Stimulated activated CD4-positive, alpha-beta T cell treated with anti-CD3 and anti-CD28 coated beads, Interleukin-1b, Interleukin-23, amount 100 ng/mL, for 24 hours (primary cell): Measurements from ENCODE around the gene SLC7A5.
"Not testable (repeated sequence)": the region's sequence is repeated elsewhere in the genome, so short reads cannot be mapped to it uniquely, and the experiment has no call there.

Source experiments
- DNase-seq, 4 experiments: peaks; one replicate each; pipeline ENCODE4 v3.0.0-alpha.2; 2020; ENCODE audit warnings: low read depth in 4 of 4, low spot score in 1 of 4

The SLC7A5 gene

DNA sequence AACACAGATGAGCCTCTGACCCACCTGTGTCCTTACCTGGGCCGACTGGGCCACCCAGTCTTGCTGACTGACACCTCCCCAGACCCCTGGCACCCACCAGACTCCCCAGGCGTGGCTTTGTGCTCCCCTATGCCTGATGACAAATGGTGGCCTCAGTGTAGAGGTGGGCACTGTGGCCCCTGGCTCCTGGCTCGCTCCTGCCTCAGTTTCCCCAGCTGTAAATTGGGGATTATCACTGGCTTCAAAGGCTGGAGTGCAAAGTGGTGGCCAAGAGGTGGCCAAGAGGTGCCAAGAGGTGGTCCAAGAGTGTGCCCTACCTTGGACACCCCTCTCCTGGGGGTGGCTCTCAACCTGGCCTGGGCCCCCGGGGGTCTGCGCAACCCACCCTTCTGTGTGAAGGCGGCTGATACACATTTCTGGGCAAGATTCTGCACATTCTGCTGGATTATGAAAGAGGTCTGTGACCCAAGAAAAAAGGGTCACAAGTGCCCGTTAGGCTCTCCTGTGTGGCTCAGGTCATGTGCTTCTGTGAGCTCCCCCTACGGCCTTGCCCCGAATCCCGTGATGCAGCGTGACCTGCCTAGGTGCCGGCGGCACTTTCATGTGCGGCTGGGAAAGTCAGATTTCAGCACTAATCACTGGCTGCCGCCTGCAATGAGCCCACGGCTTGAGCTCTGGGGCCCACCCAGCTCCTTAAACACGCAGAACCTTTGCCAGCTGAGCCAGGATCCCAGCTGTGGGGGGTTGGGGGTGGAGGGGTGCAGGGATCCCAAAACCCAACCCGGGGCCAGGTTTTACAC is 7.8 kb downstream of the SLC7A5 start:
- not testable (repeated sequence) for DNase-seq

DNA sequence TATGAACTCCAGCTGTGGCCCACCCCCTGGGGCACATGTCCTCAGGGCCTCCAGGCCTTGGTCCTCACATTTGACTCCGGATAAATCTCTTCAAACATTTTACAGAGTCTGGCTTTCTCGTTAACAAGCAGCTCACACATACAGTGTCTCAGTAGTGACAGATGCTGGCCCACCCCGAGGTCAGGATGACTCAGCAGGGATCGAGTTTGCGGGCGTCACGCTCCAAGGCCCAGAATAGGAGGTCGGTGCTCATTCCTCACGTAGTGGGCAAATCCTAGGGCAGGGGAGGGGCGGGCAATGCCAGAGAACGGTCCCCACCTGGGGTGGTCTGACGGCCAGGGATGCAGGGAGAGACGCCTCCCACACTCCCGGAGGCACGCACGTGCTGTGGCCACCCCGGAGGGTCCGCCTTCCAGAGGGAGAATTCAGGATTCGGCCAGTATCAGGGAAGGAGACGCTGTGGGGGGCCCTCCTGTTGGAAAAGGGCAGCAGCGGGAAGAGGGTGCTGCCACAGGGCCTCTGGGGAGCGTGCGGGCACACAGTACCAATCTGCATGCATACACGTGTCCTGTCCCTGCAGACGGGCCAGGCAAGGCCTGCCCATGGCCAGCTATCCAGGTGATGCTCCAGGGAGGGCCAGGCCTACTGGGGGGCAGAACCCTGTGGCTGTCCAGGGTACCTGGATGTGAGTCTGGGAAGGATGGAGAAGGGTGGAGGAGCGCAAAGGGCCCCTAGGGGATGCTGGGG is 8.6 kb downstream of the SLC7A5 start:
- no peak for DNase-seq

GRCh38 chr16:87858151-87858993 is 10.9 kb downstream of the SLC7A5 start:
- DNase-seq = not testable (repeated sequence)

DNA sequence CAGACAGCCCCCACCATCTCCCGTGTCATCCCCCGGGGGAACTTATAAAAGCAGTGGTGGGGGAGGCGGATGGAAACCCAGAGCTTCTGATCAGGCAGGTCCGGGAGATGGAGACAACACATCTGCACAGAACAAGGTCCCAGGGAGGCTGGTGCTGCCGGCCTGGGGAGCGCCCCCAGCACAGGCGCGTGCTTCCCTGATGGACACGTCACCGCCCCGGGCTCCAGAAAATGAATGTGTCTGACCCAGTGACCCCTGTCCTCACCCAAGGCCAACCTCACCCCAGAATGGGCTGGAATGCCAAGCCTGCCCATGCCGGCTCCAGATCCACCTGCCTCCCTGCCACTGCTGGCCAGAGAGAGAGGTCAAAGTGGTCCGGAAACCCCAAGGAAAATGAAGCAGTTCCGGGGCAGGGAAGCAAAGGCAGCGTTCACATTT is 12.5 kb downstream of the SLC7A5 start:
- DNase-seq = no peak

- DNase-seq = no peak
Measured at GRCh38 chr16:87855852-87856715, 13.2 kb downstream of the SLC7A5 start.

DNA sequence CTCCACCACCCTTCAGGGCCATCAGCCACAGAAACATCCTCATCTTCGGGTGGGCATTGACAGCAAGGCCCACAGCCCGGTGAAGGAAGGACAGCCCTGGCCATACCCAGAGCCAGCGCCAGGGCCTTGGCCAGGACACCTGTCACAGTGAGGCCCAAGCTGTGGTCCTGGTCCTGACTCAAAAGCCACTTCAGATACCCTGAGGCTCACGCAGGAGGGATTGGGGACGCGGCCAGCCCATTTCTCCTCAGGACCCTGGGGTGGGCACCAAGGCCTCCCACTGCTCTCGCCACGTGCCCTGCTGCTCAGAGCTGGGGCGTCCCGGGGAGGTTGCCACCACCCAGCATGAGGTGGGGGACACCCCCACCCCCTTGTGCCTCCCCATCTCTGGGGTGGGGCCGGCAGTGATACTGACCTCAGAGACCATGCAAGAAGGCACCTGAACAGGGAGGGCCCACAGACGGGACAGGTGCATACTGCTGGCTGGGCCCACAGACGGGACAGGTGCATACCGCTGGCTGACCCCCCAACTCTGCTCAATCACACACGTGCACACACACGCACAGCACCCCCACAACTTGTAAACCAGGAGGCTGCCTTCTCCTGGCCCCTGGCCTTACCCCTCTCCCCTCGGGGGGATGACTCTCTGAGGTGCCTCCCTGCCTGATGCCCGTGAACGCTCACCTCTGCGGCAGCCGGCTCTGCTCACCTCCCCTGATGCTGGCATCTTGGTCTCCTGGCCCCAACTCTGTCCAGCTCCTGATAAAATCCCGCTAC is 14.2 kb downstream of the SLC7A5 start:
- DNase-seq = no peak

- DNase-seq = no peak
Measured at GRCh38 chr16:87854053-87854906, 15.0 kb downstream of the SLC7A5 start.

GRCh38 chr16:87853411-87854052 is 15.8 kb downstream of the SLC7A5 start:
- DNase-seq = peak; percentile 62 to 86 (median 72)

- DNase-seq = no peak
Measured at GRCh38 chr16:87851601-87852000, 17.7 kb downstream of the SLC7A5 start.

- no peak for DNase-seq
Measured at GRCh38 chr16:87851141-87851587, 18.1 kb downstream of the SLC7A5 start.

GRCh38 chr16:87850009-87851006 is 19.0 kb downstream of the SLC7A5 start:
- DNase-seq = peak in 3 of 4 experiments; percentile 44 to 59 (median 58)

DNA sequence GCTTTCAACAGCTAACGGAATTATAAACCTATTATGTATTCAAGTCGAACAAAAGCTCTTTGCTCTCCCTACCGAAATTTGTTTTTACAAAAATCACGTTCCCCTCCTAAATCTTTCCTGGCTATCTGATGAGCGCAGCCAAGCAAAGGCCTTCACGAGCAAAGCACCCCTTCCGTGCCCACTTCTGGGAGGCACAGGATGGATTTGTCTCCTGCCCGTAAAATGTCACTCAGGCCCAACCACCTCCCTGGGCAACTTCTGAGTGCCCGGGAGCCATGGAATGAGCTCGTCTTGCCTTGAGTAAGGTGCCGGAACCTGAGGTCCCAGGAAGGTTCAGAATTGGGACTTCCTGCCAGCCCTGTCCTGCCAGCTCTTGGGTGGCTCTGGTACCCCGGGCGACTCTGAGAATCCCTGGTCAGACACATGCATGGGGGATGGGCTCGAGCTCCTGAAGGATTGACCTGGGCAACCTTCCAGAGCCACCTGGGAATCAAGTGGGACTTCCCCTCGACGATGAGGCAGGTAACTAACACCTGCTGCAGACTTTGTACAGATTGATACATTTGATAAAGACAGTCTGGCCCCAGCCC is 19.8 kb downstream of the SLC7A5 start:
- no peak for DNase-seq

GRCh38 chr16:87848676-87849345 is 20.5 kb downstream of the SLC7A5 start:
- no peak for DNase-seq

DNA sequence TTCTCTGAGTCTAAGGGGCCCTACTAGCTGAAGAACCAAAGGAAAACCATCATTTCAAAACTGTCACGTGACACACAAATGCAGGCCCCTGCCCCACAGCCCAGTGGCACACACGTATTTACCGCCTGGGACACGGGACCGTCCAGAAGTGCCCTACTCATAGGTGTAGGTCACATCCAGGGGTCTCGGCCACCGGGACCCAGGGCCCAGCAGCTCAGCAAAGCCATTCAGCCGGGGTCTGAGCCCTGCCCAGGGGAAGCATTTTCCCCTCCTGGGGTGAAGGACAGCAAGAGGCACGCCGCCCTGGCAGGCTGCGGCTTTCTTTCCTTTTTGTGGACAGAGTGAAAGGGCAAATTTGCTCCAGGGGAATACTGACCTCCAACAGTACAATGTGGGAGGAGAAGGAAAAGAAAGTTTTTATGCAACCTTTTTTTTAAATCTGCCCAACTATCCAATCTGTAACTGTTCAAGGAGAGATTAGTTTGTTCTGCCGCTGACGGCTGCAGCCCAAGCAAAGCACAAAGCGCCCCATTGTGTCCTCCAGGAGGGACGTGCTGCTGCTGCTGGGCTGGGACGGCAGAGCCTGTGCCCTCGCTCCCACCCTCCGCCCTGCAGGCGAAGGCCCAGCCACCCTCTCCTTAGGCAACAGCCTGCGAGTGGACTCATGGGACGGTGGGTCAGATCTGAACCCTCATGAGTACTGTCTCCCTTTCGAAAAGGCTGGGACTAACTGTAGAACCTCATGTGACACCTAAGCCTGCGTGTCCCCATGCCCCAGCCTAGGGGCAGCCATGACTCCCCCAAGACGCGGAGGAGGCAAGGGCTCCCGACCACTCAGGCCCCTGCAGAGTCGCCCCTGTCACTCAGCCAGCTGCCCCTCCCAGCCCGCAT is 21.3 kb downstream of the SLC7A5 start:
- no peak for DNase-seq

DNA sequence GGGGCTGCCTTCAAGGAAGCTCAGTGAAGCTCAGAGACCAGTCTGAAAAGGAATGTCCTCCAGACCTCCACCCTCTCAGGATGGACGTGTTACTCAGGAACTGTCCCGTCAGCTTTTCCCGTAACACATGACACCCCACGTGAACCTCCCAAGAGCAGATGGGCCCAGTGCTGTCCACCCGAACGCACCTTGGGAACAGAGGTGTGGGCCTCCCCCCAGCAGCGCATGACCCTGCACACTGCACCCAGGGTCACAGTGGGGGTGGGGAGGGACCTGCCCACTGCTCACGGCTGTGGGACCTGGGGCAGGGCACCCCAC is 21.9 kb downstream of the SLC7A5 start:
- DNase-seq = no peak
